B cell (primary cell): ENCODE results near the gene CLCN3. TPM values are rescaled to one million over a fixed set of nuclear protein-coding genes. Genes with fewer than 3 reads are reported as not detected.

ENCODE experiments used
- ATAC-seq: fragments of 200-7000 bp; cut with Tn5 transposase; one replicate; pipeline ENCODE4 v1.10.0; 2021; ENCODE audit warnings: low read depth, mild to moderate bottlenecking, moderate number of reproducible peaks, moderate library complexity
- CTCF ChIA-PET: fragments of 350-600 bp; sonication (Branson Sonifier 250); formaldehyde crosslinking; loops from one replicate; lab custom pipeline; 2021; ENCODE audit warnings: antibody characterized with exemption, inconsistent platforms; lab: Charles Lee
- POLR2A ChIA-PET: fragments of 350-600 bp; sonication (Branson Sonifier 250); formaldehyde crosslinking; loops from one replicate; lab custom pipeline; 2021; ENCODE audit warnings: antibody characterized with exemption; lab: Charles Lee
- DNase-seq: peaks from one replicate; pipeline ENCODE4 v3.0.0; 2013
- H2AFZ ChIP-seq: 2 replicates; pipeline ENCODE4 v1.6.1; 2012; ENCODE audit warnings: mild to moderate bottlenecking, low read depth, low read length; ENCODE audit not compliant: insufficient read depth, poor library complexity, severe bottlenecking
- H3K27ac ChIP-seq, 2 donors: 1 replicate in 1 of 2; 2 replicates in 1 of 2; pipeline ENCODE4 v1.5.1; 2012 to 2013; ENCODE audit warnings: low read length in 2 of 2, mild to moderate bottlenecking in 2 of 2, moderate library complexity in 1 of 2
- H3K27me3 ChIP-seq, 4 experiments: fragments of 200-600 bp in 1 of 4; sonication (generic) in 1 of 4; replicated peaks in 1 of 4; 1 replicate in 2 of 4; 2 replicates in 2 of 4; pipeline versions ENCODE4 v1.6.1 to v1.7.0; 2013 to 2016; ENCODE audit warnings: low read length in 3 of 4, mild to moderate bottlenecking in 2 of 4, mixed read lengths in 1 of 4, moderate library complexity in 1 of 4; ENCODE audit not compliant: insufficient read depth in 4 of 4, control insufficient read depth in 3 of 4; ENCODE audit errors: control extremely low read depth in 1 of 4
- H3K36me3 ChIP-seq, 2 experiments: replicated peaks in 1 of 2; 1 replicate in 1 of 2; 2 replicates in 1 of 2; pipeline versions ENCODE4 v1.6.1 to v1.7.1; 2013; ENCODE audit warnings: low read length in 1 of 2; ENCODE audit not compliant: insufficient read depth in 2 of 2, control insufficient read depth in 1 of 2; ENCODE audit errors: control extremely low read depth in 1 of 2, extremely low read depth in 1 of 2
- H3K4me1 ChIP-seq, 2 donors: fragments of 200-600 bp in 1 of 2; sonication (generic) in 1 of 2; 1 replicate in 1 of 2; 2 replicates in 1 of 2; pipeline versions ENCODE4 v1.5.1 to v1.6.1; 2013 to 2017; ENCODE audit warnings: low read length in 2 of 2; ENCODE audit not compliant: control insufficient read depth in 2 of 2, insufficient read depth in 2 of 2
- H3K4me2 ChIP-seq: replicated peaks from 2 replicates; pipeline ENCODE3; 2012; ENCODE audit warnings: mild to moderate bottlenecking, low read depth, low read length; ENCODE audit not compliant: poor library complexity, severe bottlenecking
- H3K4me3 ChIP-seq, 5 experiments: fragments of 200-600 bp in 1 of 5; sonication (generic) in 1 of 5; 1 replicate in 3 of 5; 2 replicates in 2 of 5; pipeline versions ENCODE4 v1.5.1 to v1.7.0; 2011 to 2016; ENCODE audit warnings: low read length in 4 of 5, mild to moderate bottlenecking in 4 of 5, low read depth in 2 of 5, control low read depth in 1 of 5, moderate library complexity in 1 of 5; ENCODE audit not compliant: insufficient read depth in 1 of 5; ENCODE audit errors: control extremely low read depth in 1 of 5, extremely low read depth in 1 of 5
- H3K79me2 ChIP-seq: fragments of 200-600 bp; sonication (generic); one replicate; pipeline ENCODE4 v1.6.0; 2016; ENCODE audit warnings: low read length; ENCODE audit not compliant: control insufficient read depth, insufficient read depth
- H3K9ac ChIP-seq: fragments of 200-600 bp; sonication (generic); 2 replicates; pipeline ENCODE4 v1.6.1; 2017; ENCODE audit warnings: mild to moderate bottlenecking, low read length, moderate library complexity
- H3K9me3 ChIP-seq, 3 donors: one replicate each; pipeline versions ENCODE4 v1.6.1 to v1.7.1; 2013; ENCODE audit warnings: low read length in 2 of 3; ENCODE audit not compliant: control insufficient read depth in 2 of 3, insufficient read depth in 1 of 3; ENCODE audit errors: control extremely low read depth in 1 of 3
- H4K20me1 ChIP-seq: 2 replicates; pipeline ENCODE4 v1.6.0; 2012; ENCODE audit warnings: mild to moderate bottlenecking, low read length; ENCODE audit not compliant: insufficient read depth, control insufficient read depth, poor library complexity, severe bottlenecking
- H3K27ac Mint-ChIP-seq: one replicate; pipeline ENCODE4 v1.8.0; 2021; ENCODE audit warnings: mixed read lengths
- H3K27me3 Mint-ChIP-seq: one replicate; pipeline ENCODE4 v1.8.0; 2021; ENCODE audit warnings: mixed read lengths
- H3K4me1 Mint-ChIP-seq: one replicate; pipeline ENCODE4 v1.8.0; 2021; ENCODE audit warnings: mixed read lengths
- H3K4me3 Mint-ChIP-seq: one replicate; pipeline ENCODE4 v1.8.0; 2021; ENCODE audit warnings: mixed read lengths
- H3K9me3 Mint-ChIP-seq: one replicate; pipeline ENCODE4 v1.8.0; 2022; ENCODE audit warnings: mixed read lengths; ENCODE audit not compliant: insufficient read depth
- EZH2 ChIP-seq: IDR thresholded peaks from 2 replicates; pipeline ENCODE4 v1.6.1; 2012; ENCODE audit warnings: borderline replicate concordance, low read depth, mild to moderate bottlenecking, moderate library complexity, low read length; ENCODE audit not compliant: insufficient read depth, poor library complexity, severe bottlenecking
- WGBS: methylation state at CpG from one replicate; pipeline ENCODE4 v1.1.5; 2013; ENCODE audit warnings: missing lambda C conversion rate; ENCODE audit not compliant: insufficient coverage; 5-methylcytosine and 5-hydroxymethylcytosine counted together
- intact Hi-C: fragments of 100-400 bp; cut with micrococcal nuclease; formaldehyde crosslinking; loops from one replicate; pipeline ENCODE4 v1.10.0; 2022
- polyA plus RNA-seq: library from polyadenylated mRNA; depleted of rRNA; stranded (reverse); fragments of >200 nt; gene quantifications from 2 replicates; pipeline ENCODE4 v1.2.3, GENCODE V29; 2012
- total RNA-seq, 2 donors: library from RNA; stranded (reverse); fragments of 120-200 nt in 1 of 2; gene quantifications; 1 replicate in 1 of 2; 2 replicates in 1 of 2; pipeline versions ENCODE4 v1.2.3 to v1.2.4, GENCODE V29; 2013 to 2022
- TF ChIP-seq, protein P1 (sequence below): fragments of 200-600 bp; IDR thresholded peaks from one replicate; pipeline ENCODE4 v1.8.0; 2022; ENCODE audit warnings: antibody characterized with exemption, mild to moderate bottlenecking

CLCN3 gene
- total and polyA plus RNA-seq, 2 donors (not counting 1 experiment from before 2014, with no cell fraction given), result 5.0 to 32.7 TPM

DNA sequence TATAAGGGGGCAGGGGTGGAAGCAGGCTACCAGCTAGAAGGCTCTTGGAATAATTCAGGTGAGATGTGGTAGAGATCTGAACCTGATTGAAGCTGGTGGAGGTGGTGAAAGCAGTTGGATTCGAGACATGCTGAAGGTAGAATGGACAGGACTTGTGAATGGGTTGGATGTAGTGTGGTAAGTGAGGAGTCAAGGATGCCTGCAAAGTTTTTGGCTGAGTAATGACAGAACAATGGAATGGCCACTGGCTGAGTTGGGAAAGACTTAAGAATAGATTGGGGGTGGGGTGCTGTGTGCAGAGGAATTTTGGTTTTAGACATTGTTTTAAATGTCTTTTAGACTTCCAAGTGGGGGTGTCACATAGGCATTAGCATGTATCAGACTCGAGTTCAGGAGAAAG is 103.9 kb downstream of the CLCN3 start:
- no peaks in the 10 kb centered on the region for H3K27me3 Mint-ChIP-seq
- H3K27ac Mint-ChIP-seq, result no peak overlapping the region
- H3K27me3 ChIP-seq, result no peaks in the 10 kb centered on the region
- H3K36me3 ChIP-seq, result peaks cover 2 to 13% of the 10 kb centered on the region in 2 experiments
- ChIA-PET POLR2A (no interaction called here), CTCF (interaction anchor here (0.7 kb wide), 1 partner anchor 111 kb away, joined by 3 read pairs; no protein-coding TSS in a partner anchor)
- no peaks in the 10 kb centered on the region for H3K9me3 Mint-ChIP-seq
- H3K4me1 Mint-ChIP-seq, result no peaks in the 10 kb centered on the region
- H3K79me2 ChIP-seq, result no peaks in the 10 kb centered on the region
- no peak for DNase-seq
- no peaks in the 10 kb centered on the region for H4K20me1 ChIP-seq
- no peak overlapping the region for H3K4me3 Mint-ChIP-seq
- TF ChIP-seq EZH2, result no peak
- TF ChIP-seq, protein P1, sequence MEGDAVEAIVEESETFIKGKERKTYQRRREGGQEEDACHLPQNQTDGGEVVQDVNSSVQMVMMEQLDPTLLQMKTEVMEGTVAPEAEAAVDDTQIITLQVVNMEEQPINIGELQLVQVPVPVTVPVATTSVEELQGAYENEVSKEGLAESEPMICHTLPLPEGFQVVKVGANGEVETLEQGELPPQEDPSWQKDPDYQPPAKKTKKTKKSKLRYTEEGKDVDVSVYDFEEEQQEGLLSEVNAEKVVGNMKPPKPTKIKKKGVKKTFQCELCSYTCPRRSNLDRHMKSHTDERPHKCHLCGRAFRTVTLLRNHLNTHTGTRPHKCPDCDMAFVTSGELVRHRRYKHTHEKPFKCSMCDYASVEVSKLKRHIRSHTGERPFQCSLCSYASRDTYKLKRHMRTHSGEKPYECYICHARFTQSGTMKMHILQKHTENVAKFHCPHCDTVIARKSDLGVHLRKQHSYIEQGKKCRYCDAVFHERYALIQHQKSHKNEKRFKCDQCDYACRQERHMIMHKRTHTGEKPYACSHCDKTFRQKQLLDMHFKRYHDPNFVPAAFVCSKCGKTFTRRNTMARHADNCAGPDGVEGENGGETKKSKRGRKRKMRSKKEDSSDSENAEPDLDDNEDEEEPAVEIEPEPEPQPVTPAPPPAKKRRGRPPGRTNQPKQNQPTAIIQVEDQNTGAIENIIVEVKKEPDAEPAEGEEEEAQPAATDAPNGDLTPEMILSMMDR, result no peak
- no peak overlapping the region for H3K4me3 ChIP-seq
- WGBS, result 91% methylated on average over 2 of the region's 2 CpGs
- H2AFZ ChIP-seq, result no peak overlapping the region
- no peak overlapping the region for H3K27ac ChIP-seq
- no peaks in the 10 kb centered on the region for H3K9me3 ChIP-seq
- ATAC-seq, result no peak
- no peaks in the 10 kb centered on the region for H3K4me1 ChIP-seq
- no peak overlapping the region for H3K9ac ChIP-seq
- no peak overlapping the region for H3K4me2 ChIP-seq
- intact Hi-C loops, result no loop called here

DNA sequence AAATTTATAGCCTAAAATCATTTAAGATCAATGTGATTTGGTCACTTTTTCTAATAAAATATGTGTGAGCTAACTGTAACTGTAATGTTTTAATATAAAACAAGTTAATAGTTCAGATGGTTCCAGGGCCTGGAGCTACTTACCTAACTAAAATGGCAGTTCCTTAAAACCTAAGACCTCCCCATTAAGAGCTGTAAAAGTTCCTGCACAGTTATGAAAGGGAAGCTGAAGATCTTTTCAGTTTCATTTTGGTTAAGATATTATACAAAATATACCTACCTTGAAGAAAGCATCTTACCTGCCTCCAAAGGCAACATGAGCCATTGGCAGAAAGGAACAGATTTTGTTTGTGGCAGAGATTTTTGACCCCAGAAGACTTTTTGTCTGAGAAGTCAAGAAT is 107.2 kb downstream of the CLCN3 start:
- H3K27ac Mint-ChIP-seq, result no peak overlapping the region
- H3K9ac ChIP-seq, result no peak overlapping the region
- ChIA-PET CTCF (interaction anchor here (0.9 to 1.0 kb wide), 2 partner anchors 14 to 107 kb away, joined by 3 read pairs; partner anchors contain the start of gene CLCN3), POLR2A (no interaction called here)
- H3K27me3 ChIP-seq, result no peaks in the 10 kb centered on the region
- no peak overlapping the region for H3K4me2 ChIP-seq
- no peaks in the 10 kb centered on the region for H3K4me1 Mint-ChIP-seq
- no peaks in the 10 kb centered on the region for H3K4me1 ChIP-seq
- H3K9me3 Mint-ChIP-seq, result no peaks in the 10 kb centered on the region
- no peaks in the 10 kb centered on the region for H3K27me3 Mint-ChIP-seq
- no peak for TF ChIP-seq EZH2
- TF ChIP-seq, protein P1, result no peak
- DNase-seq (no peak), ATAC-seq (no peak)
- intact Hi-C loops, result no loop called here
- no peak overlapping the region for H3K27ac ChIP-seq
- H4K20me1 ChIP-seq, result no peaks in the 10 kb centered on the region
- H3K9me3 ChIP-seq, result no peaks in the 10 kb centered on the region
- peaks cover 4 to 18% of the 10 kb centered on the region in 2 experiments for H3K36me3 ChIP-seq
- H2AFZ ChIP-seq, result no peak overlapping the region
- no peaks in the 10 kb centered on the region for H3K79me2 ChIP-seq
- no peak overlapping the region for H3K4me3 ChIP-seq
- H3K4me3 Mint-ChIP-seq, result no peak overlapping the region
